ENCODE data around the gene STAM.

- no peak for TF ChIP-seq CTCF (IDR thresholded peaks at IDR 0.05)
- TF ChIP-seq POLR2AphosphoS5 (IDR thresholded peaks at IDR 0.05), result no peak
- TF ChIP-seq EP300 (IDR thresholded peaks at IDR 0.05), result no peak
- no peak for TF ChIP-seq POLR2A (IDR thresholded peaks at IDR 0.05)
Observed at GRCh38 chr10:17649052-17649451, 5.1 kb downstream of the STAM start.
